ENCODE data around the gene SPEG.

SPEG gene

DNA sequence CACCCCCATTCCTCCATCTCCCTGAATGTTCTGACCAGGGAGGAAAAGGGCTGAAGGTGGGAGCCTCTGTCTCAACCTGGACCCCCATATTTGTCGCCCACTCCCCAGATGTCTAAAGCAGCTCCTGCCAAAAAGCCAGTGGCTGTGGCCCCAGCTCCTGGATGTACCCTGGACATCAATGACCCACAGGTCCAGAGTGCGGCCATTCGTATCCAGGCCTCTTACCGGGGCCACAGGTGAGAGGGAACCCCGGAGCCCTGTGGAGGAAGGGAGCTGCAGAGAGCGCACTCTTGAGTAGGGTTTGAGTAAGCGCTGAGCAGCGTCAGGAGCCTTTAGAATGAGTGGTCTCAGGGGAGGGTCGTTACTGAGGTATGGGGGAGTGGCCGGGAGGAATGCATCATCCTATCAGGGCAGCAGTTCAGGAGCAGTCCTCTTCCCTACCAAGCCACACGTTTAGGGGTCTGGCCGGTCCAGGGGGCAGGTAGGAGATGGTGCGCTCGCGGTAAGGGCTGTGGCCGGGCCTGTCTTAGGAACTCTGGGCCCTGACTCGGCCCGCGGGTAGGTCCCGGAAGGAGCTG lies 61.7 kb downstream of the SPEG start:
- DNase-seq (ENCODE audit: low read depth, low spot score) = no peak

GRCh38 chr2:219496825-219497494 lies 62.3 kb downstream of the SPEG start:
- DNase-seq (ENCODE audit: low read depth, low spot score) = peak; percentile 56

DNA sequence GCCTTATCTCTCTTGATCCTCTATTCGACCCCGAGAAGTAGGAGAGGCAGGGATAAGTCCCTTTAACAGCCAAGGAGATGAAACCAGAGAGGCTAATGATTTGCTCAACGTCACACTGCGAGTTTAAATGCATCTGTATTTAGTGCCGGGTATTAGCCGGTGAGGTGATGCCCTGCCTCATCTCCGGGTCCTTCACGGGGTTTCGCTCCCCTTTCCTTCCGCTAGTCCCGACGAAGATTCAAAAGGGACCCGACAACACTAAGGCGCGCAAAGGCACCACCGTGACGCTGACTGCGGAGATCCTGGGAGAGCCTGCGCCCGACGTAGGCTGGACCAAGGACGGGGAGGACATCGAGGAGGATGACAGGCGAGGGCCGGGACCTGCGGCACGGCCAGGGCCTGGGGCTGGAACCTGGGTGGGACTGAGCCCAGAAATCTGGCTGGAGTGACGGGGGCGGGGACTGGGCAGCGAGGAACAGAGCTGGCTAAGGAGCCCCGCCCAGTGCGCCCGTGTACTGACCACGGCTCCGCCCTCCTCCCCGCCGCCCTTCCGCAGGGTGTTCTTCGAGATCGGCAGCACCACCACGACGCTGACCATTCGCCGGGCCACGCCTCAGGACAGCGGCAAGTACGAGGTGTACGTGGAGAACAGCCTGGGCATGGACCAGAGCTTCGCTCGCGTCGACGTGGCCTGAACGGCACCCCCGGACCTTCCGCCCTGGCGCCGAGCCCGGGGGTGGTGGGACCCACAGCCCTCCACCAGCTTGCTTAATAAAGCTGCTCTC lies 63.0 kb downstream of the SPEG start:
- peak; percentile 84 for DNase-seq (ENCODE audit: low read depth, low spot score)

- peak; percentile 98 for DNase-seq (ENCODE audit: low read depth, low spot score)
These were observed 63.8 kb downstream of the SPEG start, which contains the start of gene GMPPA for GRCh38 chr2:219498280-219499057. Gene GMPPA (plus strand): TSS chr2:219498891. CDS start chr2:219499976, 1,085 bp downstream.

GRCh38 chr2:219499058-219499307 lies 64.3 kb downstream of the SPEG start:
- no peak for DNase-seq (ENCODE audit: low read depth, low spot score)

DNA sequence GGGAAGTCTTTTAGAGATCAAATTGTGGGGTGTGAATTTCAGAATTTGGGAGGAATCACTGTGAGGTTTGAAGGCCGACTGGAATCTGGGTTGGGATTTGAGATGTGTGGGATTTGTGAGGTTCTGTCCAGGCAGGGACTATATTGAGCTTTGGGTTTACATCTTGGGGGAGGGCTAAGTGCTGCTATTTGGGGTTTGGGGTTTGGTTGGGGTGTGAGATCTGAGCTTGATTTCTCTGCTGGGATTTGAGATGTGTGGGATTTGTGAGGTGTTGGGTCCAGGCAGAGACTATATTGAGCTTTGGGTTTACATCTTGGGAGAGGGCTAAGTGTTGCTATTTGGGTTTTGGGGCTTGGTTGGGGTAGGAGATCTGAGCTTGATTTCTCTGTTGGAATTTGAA lies 64.9 kb downstream of the SPEG start:
- no peak for DNase-seq (ENCODE audit: low read depth, low spot score)

GRCh38 chr2:219500135-219500534 lies 65.5 kb downstream of the SPEG start:
- DNase-seq (ENCODE audit: low read depth, low spot score) = no peak

DNA sequence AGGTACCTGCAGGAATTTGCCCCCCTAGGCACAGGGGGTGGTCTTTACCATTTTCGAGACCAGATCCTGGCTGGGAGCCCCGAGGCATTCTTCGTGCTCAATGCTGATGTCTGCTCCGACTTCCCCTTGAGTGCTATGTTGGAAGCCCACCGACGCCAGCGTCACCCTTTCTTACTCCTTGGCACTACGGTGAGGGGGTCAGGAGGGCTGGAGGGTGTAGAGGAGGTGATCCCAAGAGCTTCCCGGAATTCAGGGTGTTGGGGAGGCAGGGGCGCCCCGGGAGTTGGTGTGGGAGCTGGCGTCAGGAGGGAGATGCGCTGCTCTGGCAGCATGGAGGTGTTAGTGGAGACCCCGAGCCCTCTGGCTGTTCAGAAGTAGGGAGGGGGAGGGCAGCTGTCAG lies 67.2 kb downstream of the SPEG start:
- no peak for DNase-seq (ENCODE audit: low read depth, low spot score)

GRCh38 chr2:219502618-219503017 lies 68.0 kb downstream of the SPEG start:
- no peak for DNase-seq (ENCODE audit: low read depth, low spot score)

- DNase-seq (ENCODE audit: low read depth, low spot score) = no peak
These were observed 70.9 kb downstream of the SPEG start for GRCh38 chr2:219505585-219505984.

DNA sequence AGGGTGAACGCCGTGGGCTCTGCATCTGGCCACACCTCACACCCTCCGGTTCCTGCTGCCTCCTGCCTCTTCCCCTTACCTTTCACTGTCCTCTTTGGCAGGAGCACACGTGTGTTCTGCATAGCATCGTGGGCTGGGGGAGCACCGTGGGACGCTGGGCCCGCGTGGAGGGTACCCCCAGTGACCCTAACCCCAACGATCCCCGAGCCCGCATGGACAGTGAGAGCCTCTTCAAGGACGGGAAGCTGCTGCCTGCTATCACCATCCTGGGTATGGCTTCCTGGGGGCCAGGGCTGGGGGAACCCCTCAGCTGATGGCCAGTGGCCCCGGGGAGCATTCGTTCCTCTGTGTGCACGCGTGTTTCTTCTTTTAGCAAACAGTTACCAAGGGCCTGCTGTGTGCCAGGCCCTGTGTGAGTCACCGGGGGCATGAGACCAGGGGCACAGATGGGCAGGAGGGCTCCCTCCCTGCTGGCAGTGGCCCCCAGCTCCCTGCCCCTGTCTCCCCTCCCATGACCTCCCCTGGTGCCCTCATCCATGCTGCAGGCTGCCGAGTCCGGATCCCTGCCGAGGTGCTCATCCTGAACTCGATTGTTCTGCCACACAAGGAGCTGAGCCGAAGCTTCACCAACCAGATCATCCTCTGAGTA lies 71.6 kb downstream of the SPEG start:
- no peak for DNase-seq (ENCODE audit: low read depth, low spot score)

- peak; percentile 44 for DNase-seq (ENCODE audit: low read depth, low spot score)
These were observed 72.3 kb downstream of the SPEG start for GRCh38 chr2:219506802-219507526.

DNA sequence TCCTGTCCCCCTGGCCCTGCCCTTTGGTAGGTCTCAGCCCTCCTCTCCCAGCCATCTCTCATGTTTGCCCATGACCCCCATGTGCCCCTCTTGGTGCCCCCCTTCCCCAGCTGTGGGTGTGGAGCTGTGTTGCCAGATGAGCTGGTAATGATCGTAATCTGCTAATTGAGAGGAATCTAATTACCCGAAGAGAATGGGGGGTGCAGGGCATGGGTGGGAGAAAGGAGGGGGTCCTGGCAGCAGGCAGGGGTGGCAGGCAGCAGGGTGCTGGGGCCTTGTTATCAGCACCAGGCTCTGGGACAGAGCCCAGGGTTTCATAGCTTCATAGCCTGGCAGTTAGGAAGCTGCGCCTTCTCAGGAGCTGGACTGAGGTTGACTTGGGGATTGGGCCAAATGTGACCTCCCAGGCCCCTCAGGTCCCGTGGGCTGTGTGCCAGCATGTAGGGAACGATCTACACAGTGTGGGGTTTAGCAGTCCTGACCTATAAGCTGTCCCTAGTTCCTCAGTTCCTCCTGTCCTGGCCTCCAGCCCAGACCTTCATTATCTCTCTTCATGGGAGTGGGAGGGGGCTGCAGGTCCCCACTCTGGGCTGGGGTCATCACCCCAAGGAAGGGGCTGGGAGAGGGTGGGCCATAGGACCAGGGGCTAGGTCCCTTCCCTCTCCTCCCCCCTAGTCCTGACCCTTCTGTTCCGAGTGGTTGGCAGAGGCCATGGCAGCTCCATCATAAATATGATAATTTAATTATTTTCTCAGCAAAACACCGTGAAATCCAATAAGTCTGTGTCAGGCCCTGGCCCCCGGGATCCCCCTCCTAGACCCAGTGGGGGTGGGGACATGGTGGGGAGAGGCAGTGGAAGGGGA lies 73.2 kb downstream of the SPEG start:
- peak; percentile 57 for DNase-seq (ENCODE audit: low read depth, low spot score)

GRCh38 chr2:219508444-219508734 lies 73.7 kb downstream of the SPEG start:
- no peak for DNase-seq (ENCODE audit: low read depth, low spot score)

DNA sequence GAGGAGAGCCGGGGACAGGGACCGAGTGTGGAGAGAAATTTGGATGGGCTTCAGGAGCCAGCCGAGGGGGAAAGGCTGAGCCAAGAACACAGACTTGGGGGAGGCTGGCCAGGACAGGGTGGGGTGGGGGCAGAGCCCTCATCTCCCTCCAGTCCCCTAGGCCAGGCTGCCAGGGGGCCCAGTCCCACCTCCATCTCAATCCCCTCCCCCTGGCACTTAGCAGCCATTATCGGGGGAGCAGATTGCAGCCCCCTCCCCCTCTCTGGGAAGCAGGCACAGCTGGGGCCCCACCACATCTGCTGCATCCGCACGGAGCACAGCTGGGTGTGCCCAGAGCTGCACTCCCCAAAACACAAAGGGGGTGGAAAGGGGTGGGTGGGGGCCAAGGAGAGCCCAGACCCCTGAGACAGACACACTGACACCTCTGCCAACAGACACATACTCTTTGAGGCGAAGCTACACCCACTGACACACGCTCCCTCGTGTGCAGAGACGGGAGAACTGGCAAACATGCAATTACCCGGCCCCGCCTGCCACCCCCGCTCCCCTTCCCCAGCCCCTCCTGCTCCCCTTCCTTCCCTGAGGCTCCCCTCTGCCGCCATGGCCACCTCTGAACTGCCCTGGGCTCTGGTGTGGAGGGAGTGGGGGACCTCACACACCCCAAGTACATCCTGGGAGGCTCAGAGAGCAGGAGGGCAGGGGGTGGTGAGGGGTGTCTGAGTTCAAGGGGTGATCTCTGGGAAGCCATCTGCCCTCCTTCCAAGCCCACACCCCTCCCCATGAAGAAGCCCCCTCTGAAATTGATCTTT lies 74.5 kb downstream of the SPEG start:
- DNase-seq (ENCODE audit: low read depth, low spot score) = no peak

- peak; percentile 77 for DNase-seq (ENCODE audit: low read depth, low spot score)
These were observed 75.3 kb downstream of the SPEG start for GRCh38 chr2:219509780-219510511.

DNA sequence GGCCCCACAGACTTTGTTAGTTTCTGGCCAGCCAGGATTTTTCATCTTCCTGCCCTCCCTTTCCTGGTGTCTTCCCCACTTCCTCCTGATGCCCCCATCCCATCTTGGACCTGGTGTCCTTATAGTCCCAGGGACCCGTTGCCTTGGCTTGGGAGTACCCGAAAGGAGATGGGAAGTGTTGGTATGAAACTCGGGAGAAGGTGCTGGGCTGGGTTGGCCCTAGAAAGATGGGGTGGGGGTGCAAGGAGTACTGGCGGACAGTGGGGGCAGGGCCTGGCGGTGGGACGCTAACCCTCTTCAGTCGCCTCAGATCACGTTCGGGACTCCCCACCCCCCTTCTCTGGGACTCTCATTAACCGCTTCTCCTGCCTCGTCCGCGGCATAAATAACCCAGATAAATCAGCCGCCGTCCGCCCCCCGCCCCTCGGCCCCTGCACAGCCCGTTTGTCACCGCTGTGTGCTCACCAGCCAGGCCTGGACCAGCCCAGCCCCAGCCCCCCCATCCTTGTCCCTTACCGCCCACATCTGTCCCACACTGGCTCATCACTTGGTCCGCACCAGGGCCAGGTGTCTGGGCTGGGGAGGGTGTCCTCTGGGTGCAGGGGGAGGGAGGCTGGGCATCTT lies 76.0 kb downstream of the SPEG start:
- no peak for DNase-seq (ENCODE audit: low read depth, low spot score)

DNA sequence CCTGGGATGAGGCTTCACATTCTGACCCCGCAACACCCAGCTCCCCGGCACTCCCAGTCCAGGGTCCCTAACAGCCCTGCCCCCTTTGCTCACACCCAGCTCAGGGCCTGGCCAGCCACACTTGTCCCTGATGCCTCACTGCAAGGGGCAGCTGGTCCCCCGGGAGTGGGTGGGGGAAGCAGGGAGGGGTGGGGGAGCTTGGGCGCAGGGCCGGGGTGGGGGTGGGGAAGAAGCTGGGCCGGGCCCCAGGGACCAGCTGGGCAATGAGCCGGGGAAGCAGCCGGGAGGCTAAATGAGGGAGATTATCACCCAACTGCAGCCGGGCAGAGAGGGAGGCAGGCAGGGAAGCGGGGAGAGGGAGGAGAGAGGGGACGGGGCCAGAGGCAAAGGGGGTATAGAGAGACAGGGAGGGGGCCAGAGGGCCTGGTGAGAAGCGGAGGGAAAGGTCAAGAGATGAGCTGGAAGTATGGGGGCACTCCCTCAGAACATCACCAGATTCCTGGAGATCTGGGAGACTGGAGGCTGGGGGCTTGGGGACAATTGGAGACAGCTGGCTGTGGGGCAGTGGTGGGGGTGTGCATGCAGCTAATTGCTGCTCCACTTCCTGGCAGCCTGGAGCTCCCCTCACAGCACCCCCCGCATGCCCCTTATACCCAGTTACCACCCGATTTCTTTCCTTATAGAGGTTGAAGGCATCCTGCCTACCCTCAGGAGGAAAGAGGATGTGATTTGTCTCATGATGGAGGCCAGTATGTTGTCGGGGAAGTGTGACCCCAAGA lies 77.1 kb downstream of the SPEG start:
- no peak for DNase-seq (ENCODE audit: low read depth, low spot score)

Data from astrocyte of the hippocampus (primary cell).